ENCODE measurements around the gene CASKIN2. TPM values are rescaled to one million over a fixed set of nuclear protein-coding genes. Genes with fewer than 3 reads are reported as not detected.

The CASKIN2 gene
- total RNA-seq, 1 experiment from 2014 or later: 19.7 TPM

- no peak for DNase-seq (ENCODE audit: low read depth in 1 of 2, low spot score in 2 of 2)
- Histone ChIP-seq H3K4me3 (no peak overlapping the region), H3K27me3 (replicated peaks) (no peaks in the 10 kb centered on the region), H3K9me3 (replicated peaks) (peaks cover 2% of the 10 kb centered on the region; the same call in 1 of the 2 replicates), H3K27ac (no peak overlapping the region), H3K36me3 (peaks cover 82% of the 10 kb centered on the region), H3K4me1 (replicated peaks) (peaks cover 50% of the 10 kb centered on the region)
Measured at GRCh38 chr17:75511610-75512575, 3.4 kb downstream of the CASKIN2 start.

- no peak for DNase-seq (ENCODE audit: low read depth in 1 of 2, low spot score in 2 of 2)
- no peak overlapping the region for H3K4me3 ChIP-seq
- no peaks in the 10 kb centered on the region for H3K27me3 ChIP-seq (replicated peaks)
- peaks cover 46% of the 10 kb centered on the region for H3K4me1 ChIP-seq (replicated peaks)
- no peaks in the 10 kb centered on the region for H3K9me3 ChIP-seq (replicated peaks)
- H3K27ac ChIP-seq: no peak overlapping the region
- H3K36me3 ChIP-seq: peaks cover 85% of the 10 kb centered on the region
Measured at GRCh38 chr17:75511270-75511609, 4.1 kb downstream of the CASKIN2 start.

- Histone ChIP-seq H3K9me3 (replicated peaks) (no peaks in the 10 kb centered on the region), H3K27ac (no peak overlapping the region), H3K4me1 (replicated peaks) (peaks cover 39% of the 10 kb centered on the region), H3K36me3 (peaks cover 95% of the 10 kb centered on the region), H3K27me3 (replicated peaks) (no peaks in the 10 kb centered on the region), H3K4me3 (no peak overlapping the region)
- no peak for DNase-seq (ENCODE audit: low read depth in 1 of 2, low spot score in 2 of 2)
Measured at GRCh38 chr17:75509528-75510258, 5.6 kb downstream of the CASKIN2 start.

GRCh38 chr17:75508931-75509361 lies 6.4 kb downstream of the CASKIN2 start:
- H3K4me1 ChIP-seq (replicated peaks): peaks cover 31% of the 10 kb centered on the region
- H3K4me3 ChIP-seq: no peak overlapping the region
- H3K9me3 ChIP-seq (replicated peaks): no peaks in the 10 kb centered on the region
- no peak overlapping the region for H3K27ac ChIP-seq
- no peak for DNase-seq (ENCODE audit: low read depth in 1 of 2, low spot score in 2 of 2)
- no peaks in the 10 kb centered on the region for H3K27me3 ChIP-seq (replicated peaks)
- H3K36me3 ChIP-seq: peaks cover 100% of the 10 kb centered on the region

- Histone ChIP-seq H3K4me3 (no peak overlapping the region), H3K27ac (no peak overlapping the region), H3K9me3 (replicated peaks) (no peaks in the 10 kb centered on the region), H3K36me3 (peaks cover 100% of the 10 kb centered on the region), H3K4me1 (replicated peaks) (peaks cover 22% of the 10 kb centered on the region), H3K27me3 (replicated peaks) (no peaks in the 10 kb centered on the region)
- DNase-seq (ENCODE audit: low read depth in 1 of 2, low spot score in 2 of 2): no peak
Measured at GRCh38 chr17:75507733-75508719, 7.3 kb downstream of the CASKIN2 start.

GRCh38 chr17:75506888-75507287 lies 8.4 kb downstream of the CASKIN2 start:
- H3K9me3 ChIP-seq (replicated peaks): no peaks in the 10 kb centered on the region
- H3K27ac ChIP-seq: no peak overlapping the region
- DNase-seq (ENCODE audit: low read depth in 1 of 2, low spot score in 2 of 2): no peak
- H3K36me3 ChIP-seq: peaks cover 100% of the 10 kb centered on the region
- no peak overlapping the region for H3K4me3 ChIP-seq
- peaks cover 14% of the 10 kb centered on the region for H3K4me1 ChIP-seq (replicated peaks)
- H3K27me3 ChIP-seq (replicated peaks): no peaks in the 10 kb centered on the region

GRCh38 chr17:75506134-75506533 lies 9.2 kb downstream of the CASKIN2 start:
- Histone ChIP-seq H3K4me3 (no peak overlapping the region), H3K9me3 (replicated peaks) (no peaks in the 10 kb centered on the region), H3K27ac (no peak overlapping the region), H3K27me3 (replicated peaks) (no peaks in the 10 kb centered on the region), H3K36me3 (peaks cover 100% of the 10 kb centered on the region), H3K4me1 (replicated peaks) (peaks cover 11% of the 10 kb centered on the region)
- no peak for DNase-seq (ENCODE audit: low read depth in 1 of 2, low spot score in 2 of 2)

GRCh38 chr17:75505640-75506039 lies 9.7 kb downstream of the CASKIN2 start:
- H3K36me3 ChIP-seq: peaks cover 100% of the 10 kb centered on the region
- H3K27ac ChIP-seq: no peak overlapping the region
- H3K9me3 ChIP-seq (replicated peaks): no peaks in the 10 kb centered on the region
- H3K4me1 ChIP-seq (replicated peaks): peaks cover 11% of the 10 kb centered on the region
- DNase-seq (ENCODE audit: low read depth in 1 of 2, low spot score in 2 of 2): no peak
- no peaks in the 10 kb centered on the region for H3K27me3 ChIP-seq (replicated peaks)
- H3K4me3 ChIP-seq: no peak overlapping the region

- Histone ChIP-seq H3K27ac (no peak overlapping the region), H3K27me3 (replicated peaks) (no peaks in the 10 kb centered on the region), H3K9me3 (replicated peaks) (no peaks in the 10 kb centered on the region), H3K36me3 (peaks cover 100% of the 10 kb centered on the region), H3K4me1 (replicated peaks) (peaks cover 11% of the 10 kb centered on the region), H3K4me3 (no peak overlapping the region)
- no peak for DNase-seq (ENCODE audit: low read depth in 1 of 2, low spot score in 2 of 2)
Measured at GRCh38 chr17:75505152-75505409, 10.3 kb downstream of the CASKIN2 start.

- Histone ChIP-seq H3K36me3 (peaks cover 100% of the 10 kb centered on the region), H3K9me3 (replicated peaks) (no peaks in the 10 kb centered on the region), H3K4me3 (no peak overlapping the region), H3K27ac (no peak overlapping the region), H3K4me1 (replicated peaks) (peaks cover 11% of the 10 kb centered on the region), H3K27me3 (replicated peaks) (no peaks in the 10 kb centered on the region)
- DNase-seq (ENCODE audit: low read depth in 1 of 2, low spot score in 2 of 2): peak in 1 of 2 experiments; percentile 38
Measured at GRCh38 chr17:75504347-75505151, 10.8 kb downstream of the CASKIN2 start.

GRCh38 chr17:75503976-75504346 lies 11.4 kb downstream of the CASKIN2 start:
- Histone ChIP-seq H3K4me1 (replicated peaks) (peaks cover 7% of the 10 kb centered on the region), H3K4me3 (no peak overlapping the region), H3K36me3 (peaks cover 100% of the 10 kb centered on the region), H3K27ac (no peak overlapping the region), H3K27me3 (replicated peaks) (no peaks in the 10 kb centered on the region), H3K9me3 (replicated peaks) (no peaks in the 10 kb centered on the region)
- DNase-seq (ENCODE audit: low read depth in 1 of 2, low spot score in 2 of 2): no peak

GRCh38 chr17:75503337-75503950 lies 11.9 kb downstream of the CASKIN2 start:
- H3K4me3 ChIP-seq: no peak overlapping the region
- peaks cover 2% of the 10 kb centered on the region for H3K4me1 ChIP-seq (replicated peaks)
- H3K9me3 ChIP-seq (replicated peaks): no peaks in the 10 kb centered on the region
- no peak for DNase-seq (ENCODE audit: low read depth in 1 of 2, low spot score in 2 of 2)
- no peak overlapping the region for H3K27ac ChIP-seq
- peaks cover 100% of the 10 kb centered on the region for H3K36me3 ChIP-seq
- no peaks in the 10 kb centered on the region for H3K27me3 ChIP-seq (replicated peaks)

Measured in SJSA1 (cell line).